HepG2 (cell line): ENCODE results near the gene NGFR. TPM values are rescaled to one million over a fixed set of nuclear protein-coding genes. Genes with fewer than 3 reads are reported as not detected.
A peak's percentile ranks its signal among the peaks of the same experiment; 100 is the strongest.

Source experiments
- ATAC-seq: fragments of 200-7000 bp; cut with Tn5 transposase; 3 replicates; pipeline ENCODE4 v1.9.1; 2020; ENCODE audit warnings: mild to moderate bottlenecking, moderate library complexity
- BruUV-seq: library from RNA; stranded (reverse); fragments of 400-500 nt; replicated peaks from 2 replicates; lab custom pipeline; 2021; lab: Mats Ljungman, UMichigan
- CTCF ChIA-PET: fragments of 300-600 bp; formaldehyde crosslinking; extraction: SDS; loops from one replicate; lab custom pipeline; 2021; ENCODE audit warnings: low total read pairs, inconsistent platforms, low intra/inter-chr PET ratio; lab: Yijun Ruan, JAX
- POLR2A ChIA-PET: fragments of 350-600 bp; sonication (Branson Sonifier 250); formaldehyde crosslinking; loops from one replicate; lab custom pipeline; 2020; ENCODE audit warnings: antibody characterized with exemption, inconsistent platforms; lab: Yijun Ruan, JAX
- DNase-seq: peaks from one replicate; pipeline ENCODE4 v3.0.0-alpha.2; 2015; ENCODE audit warnings: low spot score
- FAIRE-seq: peaks from 3 replicates; lab custom pipeline; 2011; peaks lifted over from hg19 to GRCh38; lab: Jason Lieb, UNC
- H2AFZ ChIP-seq: one replicate; pipeline ENCODE4 v1.6.1; 2011; ENCODE audit warnings: low read length, inconsistent platforms
- H3K27ac ChIP-seq: fragments of 300-600 bp; 3 replicates; pipeline ENCODE4 v1.8.0; 2011; ENCODE audit warnings: mixed run types, mild to moderate bottlenecking, mixed read lengths, low read length, inconsistent platforms; ENCODE audit not compliant: insufficient read depth; ENCODE audit errors: extremely low read length
- H3K27me3 ChIP-seq, 2 experiments: fragments of 200-600 bp in 1 of 2; 2 replicates in 1 of 2; 3 replicates in 1 of 2; pipeline versions ENCODE4 v1.6.0 to v1.8.0; 2011; ENCODE audit warnings: low read length in 2 of 2, mild to moderate bottlenecking in 2 of 2, moderate library complexity in 2 of 2, inconsistent platforms in 1 of 2; ENCODE audit not compliant: insufficient read depth in 2 of 2, control insufficient read depth in 1 of 2
- H3K36me3 ChIP-seq, 2 experiments: fragments of 200-600 bp in 1 of 2; replicated peaks in 1 of 2; 2 replicates in 1 of 2; 3 replicates in 1 of 2; pipeline versions ENCODE4 v1.5.1 to v1.8.0; 2011; ENCODE audit warnings: low read length in 2 of 2, inconsistent platforms in 1 of 2; ENCODE audit not compliant: insufficient read depth in 2 of 2, control insufficient read depth in 1 of 2
- H3K4me1 ChIP-seq: 2 replicates; pipeline ENCODE4 v1.5.1; 2012; ENCODE audit warnings: low read length, inconsistent platforms; ENCODE audit not compliant: insufficient read depth
- H3K4me2 ChIP-seq: 2 replicates; pipeline ENCODE4 v1.6.0; 2011; ENCODE audit warnings: low read depth, low read length, inconsistent platforms
- H3K4me3 ChIP-seq, 3 experiments: fragments of 200-600 bp in 1 of 3; sonication (generic), shearing (Covaris generic) in 1 of 3; replicated peaks in 1 of 3; 2 replicates each; pipeline ENCODE4 v1.5.1; 2011 to 2016; ENCODE audit warnings: low read length in 3 of 3, inconsistent platforms in 2 of 3, low read depth in 2 of 3, mild to moderate bottlenecking in 2 of 3, control low read depth in 1 of 3, mixed read lengths in 1 of 3; ENCODE audit not compliant: insufficient read depth in 1 of 3
- H3K79me2 ChIP-seq: one replicate; pipeline ENCODE4 v1.6.1; 2011; ENCODE audit warnings: low read length, inconsistent platforms; ENCODE audit not compliant: insufficient read depth
- H3K9ac ChIP-seq: 2 replicates; pipeline ENCODE4 v1.6.0; 2011; ENCODE audit warnings: mild to moderate bottlenecking, low read depth, low read length, inconsistent platforms; ENCODE audit not compliant: insufficient read depth
- H3K9me3 ChIP-seq: 2 replicates; pipeline ENCODE4 v1.5.1; 2012; ENCODE audit warnings: mild to moderate bottlenecking, low read length
- H4K20me1 ChIP-seq: 2 replicates; pipeline ENCODE4 v1.6.0; 2011; ENCODE audit warnings: inconsistent platforms, mild to moderate bottlenecking, low read length, moderate library complexity; ENCODE audit not compliant: insufficient read depth
- MYC ChIP-seq: sonication (generic); formaldehyde crosslinking; IDR thresholded peaks from 2 replicates; pipeline ENCODE4 v1.9.0; 2021; ENCODE audit warnings: missing genetic modification reagents, borderline replicate concordance
- POLR2G ChIP-seq: fragments of 200-400 bp; formaldehyde crosslinking; IDR thresholded peaks from 2 replicates; pipeline ENCODE4 v1.6.1; 2018; ENCODE audit warnings: mild to moderate bottlenecking, low read depth, low read length, moderate library complexity
- RAD51 ChIP-seq: fragments of 450-650 bp; IDR thresholded peaks from 2 replicates; pipeline ENCODE4 v1.6.1; 2016; ENCODE audit warnings: borderline replicate concordance
- RXRB ChIP-seq: IDR thresholded peaks from 2 replicates; pipeline ENCODE4 v1.6.1; 2016; ENCODE audit warnings: borderline replicate concordance, missing genetic modification reagents, missing compliant biosample characterization
- TBP ChIP-seq: sonication (generic); formaldehyde crosslinking; IDR thresholded peaks from 2 replicates; pipeline ENCODE4 v1.5.0; 2020; ENCODE audit warnings: missing genetic modification reagents
- ZFP90 ChIP-seq: sonication (generic); formaldehyde crosslinking; IDR thresholded peaks from 2 replicates; pipeline ENCODE4 v1.8.0; 2022; ENCODE audit warnings: missing genetic modification reagents, mild to moderate bottlenecking, inconsistent platforms, borderline replicate concordance
- ZNF136 ChIP-seq: sonication (generic); formaldehyde crosslinking; IDR thresholded peaks from 2 replicates; pipeline ENCODE4 v1.8.1; 2022; ENCODE audit warnings: low read depth, mild to moderate bottlenecking, moderate library complexity, missing genetic modification reagents
- ZNF207 ChIP-seq: fragments of 450-650 bp; IDR thresholded peaks from 2 replicates; pipeline ENCODE4 v1.6.1; 2016; ENCODE audit warnings: antibody characterized with exemption, borderline replicate concordance
- ZNF292 ChIP-seq: sonication (generic); formaldehyde crosslinking; IDR thresholded peaks from 2 replicates; pipeline ENCODE4 v1.8.1; 2022; ENCODE audit warnings: mild to moderate bottlenecking, low read depth, missing genetic modification reagents, borderline replicate concordance
- ZNF672 ChIP-seq: sonication (generic); formaldehyde crosslinking; IDR thresholded peaks from 2 replicates; pipeline ENCODE4 v1.8.1; 2022; ENCODE audit warnings: missing genetic modification reagents
- ZNF768 ChIP-seq: sonication (generic); formaldehyde crosslinking; IDR thresholded peaks from 2 replicates; pipeline ENCODE4 v1.4.0; 2020; ENCODE audit warnings: missing genetic modification reagents
- WGBS: methylation state at CpG from one replicate; pipeline ENCODE4 v1.1.6; 2017; ENCODE audit warnings: low lambda C conversion rate; 5-methylcytosine and 5-hydroxymethylcytosine counted together
- in situ Hi-C: cut with HindIII; loops from 2 replicates; pipeline ENCODE4 v1.10.0; 2017; ENCODE audit warnings: low pct_unique_long_range_greater_than_20kb; ENCODE audit not compliant: extremely low pct_ligation_motif_present
- intact Hi-C: fragments of 100-400 bp; cut with micrococcal nuclease; formaldehyde crosslinking; loops from one replicate; pipeline ENCODE4 v1.10.0; 2022; ENCODE audit not compliant: unreplicated experiment
- polyA plus RNA-seq, 8 experiments: library from polyadenylated mRNA; depleted of rRNA in 3 of 8; stranded (reverse) in 7 of 8; unstranded in 1 of 8; fragments of >200 nt; fragmentation: Illumina TruSeq in 4 of 8; extraction: Trizol in 4 of 8; gene quantifications; 2 replicates each; pipeline versions ENCODE4 v1.2.1 to v1.2.3, GENCODE V29; 2011 to 2016; ENCODE audit warnings: low read depth in 4 of 8, missing spikeins in 1 of 8, mixed read lengths in 1 of 8; ENCODE audit not compliant: insufficient read depth in 1 of 8
- total RNA-seq, 5 experiments: library from RNA; depleted of rRNA; stranded (reverse); fragments of >200 nt; fragmentation: Illumina TruSeq; extraction: Trizol; gene quantifications; 2 replicates each; pipeline ENCODE4 v1.2.3, GENCODE V29; 2016; ENCODE audit warnings: low read depth in 1 of 5
- TF ChIP-seq, protein P1 (sequence below): sonication (generic); formaldehyde crosslinking; IDR thresholded peaks from 2 replicates; pipeline ENCODE4 v1.5.1; 2020; ENCODE audit warnings: mild to moderate bottlenecking, missing genetic modification reagents, moderate library complexity
- TF ChIP-seq, protein P2 (sequence below): sonication (generic); formaldehyde crosslinking; IDR thresholded peaks from 2 replicates; pipeline ENCODE4 v1.8.0; 2022; ENCODE audit warnings: missing genetic modification reagents, mild to moderate bottlenecking, borderline replicate concordance
- TF ChIP-seq, protein P3 (sequence below), 2 experiments: sonication (generic) in 1 of 2; formaldehyde crosslinking in 1 of 2; IDR thresholded peaks; 2 replicates each; pipeline versions ENCODE4 v1.5.1 to v1.6.1; 2011 to 2020; ENCODE audit warnings: borderline replicate concordance in 1 of 2, low read depth in 1 of 2, low read length in 1 of 2, mild to moderate bottlenecking in 1 of 2, missing genetic modification reagents in 1 of 2, moderate library complexity in 1 of 2

Gene NGFR
- total and polyA plus RNA-seq, 2 of the 13 experiments (the other 11 are each of a cell fraction or from before 2014, with no cell fraction given) = 1.1 to 1.8 TPM

DNA sequence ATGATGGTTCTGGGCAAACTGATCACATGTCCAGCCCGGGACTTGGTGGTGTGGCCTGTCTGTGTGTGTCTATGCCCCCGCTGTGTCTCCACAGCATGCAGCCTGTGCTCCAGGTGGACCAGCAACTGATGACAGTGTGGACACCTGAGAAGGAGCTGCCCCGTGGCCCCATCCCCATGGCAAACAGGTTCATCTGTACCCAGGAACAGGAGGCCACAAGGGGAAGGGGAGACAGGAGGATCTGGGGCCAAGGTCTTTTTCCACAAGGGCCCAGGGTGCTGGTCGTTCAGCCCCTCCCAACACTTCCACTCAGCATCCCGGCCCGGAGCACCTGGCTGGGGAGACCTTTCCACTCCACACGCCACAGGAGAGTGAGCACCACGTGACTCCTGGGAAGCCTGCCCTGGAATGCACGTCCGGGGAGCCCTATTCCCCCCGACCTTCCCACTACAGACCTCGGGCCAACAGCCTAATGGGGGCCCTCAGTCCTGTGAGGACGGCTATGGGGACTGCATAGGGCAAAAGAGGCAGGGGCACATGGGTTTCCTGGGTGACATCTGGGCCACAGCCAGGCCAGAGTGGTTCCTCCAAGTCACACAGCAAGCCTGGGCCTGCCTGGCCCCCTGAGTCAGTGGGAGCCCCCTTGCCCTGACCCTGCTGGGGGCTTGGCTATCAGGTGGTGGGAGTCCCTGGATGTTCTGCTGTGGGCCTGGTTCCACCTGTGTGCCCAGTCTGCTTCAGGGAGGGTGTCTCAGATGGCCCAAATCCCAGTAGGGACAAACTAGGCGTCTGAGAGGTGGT is 59.8 kb downstream of the NGFR start:
- H3K27me3 ChIP-seq = peaks cover 14 to 37% of the 10 kb centered on the region in 2 experiments
- no peaks in the 10 kb centered on the region for H4K20me1 ChIP-seq
- peak overlapping the region; percentile 7 for H2AFZ ChIP-seq
- H3K9me3 ChIP-seq = no peaks in the 10 kb centered on the region
- 13% methylated on average over 11 of the region's 14 CpGs for WGBS
- ATAC-seq (no peak), DNase-seq (no peak), FAIRE-seq (no peak)
- no peak overlapping the region for H3K27ac ChIP-seq
- intact Hi-C loops (loop anchor here (10.0 kb wide), 1 partner anchor 240 kb away; no protein-coding TSS in a partner anchor), in situ Hi-C loops (loop anchor here (5.0 kb wide), 2 partner anchors 58 to 143 kb away; partner anchors contain the start of genes NGFR and PHB1)
- H3K4me3 ChIP-seq = no peak overlapping the region; a peak in 1 of 6 replicates
- H3K79me2 ChIP-seq = no peaks in the 10 kb centered on the region
- H3K9ac ChIP-seq = no peak overlapping the region
- POLR2A ChIA-PET = no interaction called here
- CTCF ChIA-PET = interaction anchor here (1.2 to 3.8 kb wide), 3 partner anchors 120 to 149 kb away, joined by 3 to 75 read pairs (median 27); no protein-coding TSS in a partner anchor
- no TSS peak for BruUV-seq
- H3K36me3 ChIP-seq = no peaks in the 10 kb centered on the region
- H3K4me1 ChIP-seq = peaks cover 51% of the 10 kb centered on the region
- peak overlapping the region; percentile 83 for H3K4me2 ChIP-seq
- peak; percentile 15; the same call in 1 of the 2 replicates for TF ChIP-seq MYC (CRISPR knock-in tag)
- no peak for TF ChIP-seq RXRB (CRISPR knock-in tag)
- TF ChIP-seq, protein P1, sequence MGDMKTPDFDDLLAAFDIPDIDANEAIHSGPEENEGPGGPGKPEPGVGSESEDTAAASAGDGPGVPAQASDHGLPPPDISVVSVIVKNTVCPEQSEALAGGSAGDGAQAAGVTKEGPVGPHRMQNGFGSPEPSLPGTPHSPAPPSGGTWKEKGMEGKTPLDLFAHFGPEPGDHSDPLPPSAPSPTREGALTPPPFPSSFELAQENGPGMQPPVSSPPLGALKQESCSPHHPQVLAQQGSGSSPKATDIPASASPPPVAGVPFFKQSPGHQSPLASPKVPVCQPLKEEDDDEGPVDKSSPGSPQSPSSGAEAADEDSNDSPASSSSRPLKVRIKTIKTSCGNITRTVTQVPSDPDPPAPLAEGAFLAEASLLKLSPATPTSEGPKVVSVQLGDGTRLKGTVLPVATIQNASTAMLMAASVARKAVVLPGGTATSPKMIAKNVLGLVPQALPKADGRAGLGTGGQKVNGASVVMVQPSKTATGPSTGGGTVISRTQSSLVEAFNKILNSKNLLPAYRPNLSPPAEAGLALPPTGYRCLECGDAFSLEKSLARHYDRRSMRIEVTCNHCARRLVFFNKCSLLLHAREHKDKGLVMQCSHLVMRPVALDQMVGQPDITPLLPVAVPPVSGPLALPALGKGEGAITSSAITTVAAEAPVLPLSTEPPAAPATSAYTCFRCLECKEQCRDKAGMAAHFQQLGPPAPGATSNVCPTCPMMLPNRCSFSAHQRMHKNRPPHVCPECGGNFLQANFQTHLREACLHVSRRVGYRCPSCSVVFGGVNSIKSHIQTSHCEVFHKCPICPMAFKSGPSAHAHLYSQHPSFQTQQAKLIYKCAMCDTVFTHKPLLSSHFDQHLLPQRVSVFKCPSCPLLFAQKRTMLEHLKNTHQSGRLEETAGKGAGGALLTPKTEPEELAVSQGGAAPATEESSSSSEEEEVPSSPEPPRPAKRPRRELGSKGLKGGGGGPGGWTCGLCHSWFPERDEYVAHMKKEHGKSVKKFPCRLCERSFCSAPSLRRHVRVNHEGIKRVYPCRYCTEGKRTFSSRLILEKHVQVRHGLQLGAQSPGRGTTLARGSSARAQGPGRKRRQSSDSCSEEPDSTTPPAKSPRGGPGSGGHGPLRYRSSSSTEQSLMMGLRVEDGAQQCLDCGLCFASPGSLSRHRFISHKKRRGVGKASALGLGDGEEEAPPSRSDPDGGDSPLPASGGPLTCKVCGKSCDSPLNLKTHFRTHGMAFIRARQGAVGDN (CRISPR knock-in tag) = peak; percentile 44; the same call in 1 of the 2 replicates
- no peak for TF ChIP-seq ZNF292 (CRISPR knock-in tag)
- TF ChIP-seq, protein P2, sequence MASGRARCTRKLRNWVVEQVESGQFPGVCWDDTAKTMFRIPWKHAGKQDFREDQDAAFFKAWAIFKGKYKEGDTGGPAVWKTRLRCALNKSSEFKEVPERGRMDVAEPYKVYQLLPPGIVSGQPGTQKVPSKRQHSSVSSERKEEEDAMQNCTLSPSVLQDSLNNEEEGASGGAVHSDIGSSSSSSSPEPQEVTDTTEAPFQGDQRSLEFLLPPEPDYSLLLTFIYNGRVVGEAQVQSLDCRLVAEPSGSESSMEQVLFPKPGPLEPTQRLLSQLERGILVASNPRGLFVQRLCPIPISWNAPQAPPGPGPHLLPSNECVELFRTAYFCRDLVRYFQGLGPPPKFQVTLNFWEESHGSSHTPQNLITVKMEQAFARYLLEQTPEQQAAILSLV = no peak
- peak; percentile 66; the same call in 1 of the 2 replicates for TF ChIP-seq ZNF768
- no peak for TF ChIP-seq ZNF136
- no peak for TF ChIP-seq ZNF672 (CRISPR knock-in tag)
- TF ChIP-seq ZFP90 = 0 out of 2 replicates have a peak, but pooled peaks have one; percentile 50
- no peak for TF ChIP-seq ZNF207
- no peak for TF ChIP-seq POLR2G
- TF ChIP-seq, protein P3, sequence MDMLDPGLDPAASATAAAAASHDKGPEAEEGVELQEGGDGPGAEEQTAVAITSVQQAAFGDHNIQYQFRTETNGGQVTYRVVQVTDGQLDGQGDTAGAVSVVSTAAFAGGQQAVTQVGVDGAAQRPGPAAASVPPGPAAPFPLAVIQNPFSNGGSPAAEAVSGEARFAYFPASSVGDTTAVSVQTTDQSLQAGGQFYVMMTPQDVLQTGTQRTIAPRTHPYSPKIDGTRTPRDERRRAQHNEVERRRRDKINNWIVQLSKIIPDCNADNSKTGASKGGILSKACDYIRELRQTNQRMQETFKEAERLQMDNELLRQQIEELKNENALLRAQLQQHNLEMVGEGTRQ (IDR thresholded peaks at IDR 0.05; ENCODE audit: low read depth, low read length) = peak; percentile 49
- TF ChIP-seq, protein P3 (CRISPR knock-in tag; IDR thresholded peaks at IDR 0.05; ENCODE audit: borderline replicate concordance) = peak; percentile 64; the same call in 1 of the 2 replicates
- TF ChIP-seq RAD51 = peak; percentile 8; the same call in 1 of the 2 replicates
- no peak for TF ChIP-seq TBP (CRISPR knock-in tag)
